Peyer's patch (tissue), 4 donors: ENCODE results near the gene SLC6A7.

Experiments used
- CTCF ChIP-seq, 6 experiments: fragments of 450-650 bp in 4 of 6; fragments of 200-600 bp in 2 of 6; sonication (generic) in 1 of 6; IDR thresholded peaks; one replicate each; pipeline ENCODE4 v1.5.1; 2017 to 2019; ENCODE audit warnings: antibody characterized with exemption in 6 of 6, mild to moderate bottlenecking in 3 of 6, moderate library complexity in 1 of 6
- POLR2A ChIP-seq, 2 donors: fragments of 450-650 bp; IDR thresholded peaks; one replicate each; pipeline ENCODE4 v1.5.1; 2017; ENCODE audit warnings: antibody characterized with exemption in 2 of 2, mild to moderate bottlenecking in 2 of 2, moderate library complexity in 2 of 2

DNA sequence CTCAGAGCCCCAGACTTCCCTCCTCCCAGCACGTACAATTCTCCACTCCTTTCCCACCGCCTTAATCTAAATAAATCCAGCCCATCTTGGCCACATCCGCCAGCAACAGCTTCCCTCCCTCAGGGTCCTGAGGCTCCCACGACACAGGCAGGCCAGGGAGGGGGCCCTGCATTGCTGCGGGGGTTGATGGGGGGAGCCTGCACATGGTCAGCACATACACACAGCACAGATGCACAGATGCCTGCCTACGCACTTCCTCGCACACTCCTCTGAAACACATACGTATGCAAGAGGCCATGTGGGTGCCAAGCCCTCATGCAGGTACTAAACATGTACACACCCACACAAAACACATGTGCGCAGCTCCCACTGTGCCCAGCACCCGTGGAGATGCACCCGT lies 49.0 kb upstream of the SLC6A7 start:
- TF ChIP-seq POLR2A (IDR thresholded peaks at IDR 0.05) (no peak), CTCF (IDR thresholded peaks at IDR 0.05) (no peak)
